ENCODE measurements around the gene LSM2. TPM values are rescaled to one million over a fixed set of nuclear protein-coding genes. Genes with fewer than 3 reads are reported as not detected.

The LSM2 gene
- total RNA-seq, 1 experiment from 2014 or later = 57.0 TPM

- Histone ChIP-seq H3K4me3 (no peak overlapping the region), H3K9me3 (no peaks in the 10 kb centered on the region), H3K27me3 (no peaks in the 10 kb centered on the region), H3K36me3 (peaks cover under 1% of the 10 kb centered on the region; the same call in 1 of the 2 replicates)
- DNase-seq = no peak
Observed at GRCh38 chr6:31775184-31775583, 31.6 kb downstream of the LSM2 start.

GRCh38 chr6:31771992-31772358 lies 34.8 kb downstream of the LSM2 start:
- H3K9me3 ChIP-seq = no peaks in the 10 kb centered on the region
- H3K4me3 ChIP-seq = no peak overlapping the region
- H3K27me3 ChIP-seq = no peaks in the 10 kb centered on the region
- no peaks in the 10 kb centered on the region for H3K36me3 ChIP-seq
- DNase-seq = peak; percentile 23

- H3K36me3 ChIP-seq = no peaks in the 10 kb centered on the region
- H3K4me3 ChIP-seq = no peak overlapping the region
- no peak for DNase-seq
- no peaks in the 10 kb centered on the region for H3K9me3 ChIP-seq
- no peaks in the 10 kb centered on the region for H3K27me3 ChIP-seq
Observed at GRCh38 chr6:31770860-31771259, 35.9 kb downstream of the LSM2 start.

GRCh38 chr6:31769684-31770371 lies 36.9 kb downstream of the LSM2 start:
- H3K9me3 ChIP-seq = no peaks in the 10 kb centered on the region
- DNase-seq = peak; percentile 47
- no peaks in the 10 kb centered on the region for H3K27me3 ChIP-seq
- H3K4me3 ChIP-seq = no peak overlapping the region
- H3K36me3 ChIP-seq = no peaks in the 10 kb centered on the region

GRCh38 chr6:31768363-31769257 lies 38.2 kb downstream of the LSM2 start:
- Histone ChIP-seq H3K27me3 (no peaks in the 10 kb centered on the region), H3K4me3 (no peak overlapping the region), H3K36me3 (no peaks in the 10 kb centered on the region), H3K9me3 (no peaks in the 10 kb centered on the region)
- DNase-seq = no peak

GRCh38 chr6:31767096-31767645 lies 39.6 kb downstream of the LSM2 start:
- Histone ChIP-seq H3K27me3 (no peaks in the 10 kb centered on the region), H3K4me3 (no peak overlapping the region), H3K9me3 (no peaks in the 10 kb centered on the region), H3K36me3 (no peaks in the 10 kb centered on the region)
- no peak for DNase-seq

- H3K4me3 ChIP-seq = no peak overlapping the region
- H3K9me3 ChIP-seq = no peaks in the 10 kb centered on the region
- no peak for DNase-seq
- H3K36me3 ChIP-seq = no peaks in the 10 kb centered on the region
- H3K27me3 ChIP-seq = no peaks in the 10 kb centered on the region
Observed at GRCh38 chr6:31765910-31766794, 40.6 kb downstream of the LSM2 start.

GRCh38 chr6:31765559-31765909 lies 41.2 kb downstream of the LSM2 start:
- no peak for DNase-seq
- Histone ChIP-seq H3K9me3 (no peaks in the 10 kb centered on the region), H3K36me3 (no peaks in the 10 kb centered on the region), H3K27me3 (no peaks in the 10 kb centered on the region), H3K4me3 (no peak overlapping the region)

GRCh38 chr6:31764198-31764597 lies 42.6 kb downstream of the LSM2 start:
- no peaks in the 10 kb centered on the region for H3K9me3 ChIP-seq
- DNase-seq = no peak
- H3K4me3 ChIP-seq = no peak overlapping the region
- H3K36me3 ChIP-seq = no peaks in the 10 kb centered on the region
- no peaks in the 10 kb centered on the region for H3K27me3 ChIP-seq

GRCh38 chr6:31763619-31763940 lies 43.2 kb downstream of the LSM2 start:
- Histone ChIP-seq H3K36me3 (no peaks in the 10 kb centered on the region), H3K9me3 (no peaks in the 10 kb centered on the region), H3K4me3 (no peak overlapping the region), H3K27me3 (no peaks in the 10 kb centered on the region)
- DNase-seq = peak; percentile 19

GRCh38 chr6:31762878-31763618 lies 43.7 kb downstream of the LSM2 start:
- Histone ChIP-seq H3K36me3 (no peaks in the 10 kb centered on the region), H3K4me3 (no peak overlapping the region), H3K27me3 (no peaks in the 10 kb centered on the region), H3K9me3 (no peaks in the 10 kb centered on the region)
- DNase-seq = no peak

GRCh38 chr6:31762356-31762755 lies 44.4 kb downstream of the LSM2 start, which contains the start of gene SAPCD1:
TSS of gene SAPCD1 (plus strand) at chr6:31762656. CDS start at chr6:31763055, 399 bp downstream.
- Histone ChIP-seq H3K36me3 (no peaks in the 10 kb centered on the region), H3K9me3 (no peaks in the 10 kb centered on the region), H3K4me3 (no peak within 1 kb of the TSS), H3K27me3 (no peaks in the 10 kb centered on the region)
- no peak for DNase-seq

GRCh38 chr6:31761343-31761742 lies 45.4 kb downstream of the LSM2 start:
- Histone ChIP-seq H3K36me3 (no peaks in the 10 kb centered on the region), H3K27me3 (no peaks in the 10 kb centered on the region), H3K9me3 (no peaks in the 10 kb centered on the region), H3K4me3 (no peak overlapping the region)
- no peak for DNase-seq

- no peak for DNase-seq
Observed at GRCh38 chr6:31760790-31761189, 46.0 kb downstream of the LSM2 start.

GRCh38 chr6:31758281-31758680 lies 48.5 kb downstream of the LSM2 start:
- Histone ChIP-seq H3K4me3 (no peak overlapping the region), H3K9me3 (no peaks in the 10 kb centered on the region), H3K36me3 (no peaks in the 10 kb centered on the region), H3K27me3 (no peaks in the 10 kb centered on the region)
- no peak for DNase-seq

More at GRCh38 chr6:31760790-31761189, 46.0 kb downstream of the LSM2 start:
- Histone ChIP-seq H3K27me3 (no peaks in the 10 kb centered on the region), H3K9me3 (no peaks in the 10 kb centered on the region), H3K36me3 (no peaks in the 10 kb centered on the region), H3K4me3 (no peak overlapping the region)

- Histone ChIP-seq H3K4me3 (no peak overlapping the region), H3K27me3 (no peaks in the 10 kb centered on the region), H3K36me3 (peaks cover 2% of the 10 kb centered on the region; the same call in 1 of the 2 replicates), H3K9me3 (no peaks in the 10 kb centered on the region)
- DNase-seq = peak; percentile 51
Observed at GRCh38 chr6:31752739-31753319, 53.9 kb downstream of the LSM2 start.

Measured in MG63 (cell line).